K562 (cell line): ENCODE results near the gene NUB1. TPM values are rescaled to one million over a fixed set of nuclear protein-coding genes. Genes with fewer than 3 reads are reported as not detected.

Experiments used
- CHD4 ChIP-seq: fragments of 200-600 bp; sonication (generic); IDR thresholded peaks from 3 replicates; pipeline ENCODE4 v1.6.1; 2012; ENCODE audit warnings: low read depth, mild to moderate bottlenecking, mixed read lengths, low read length, inconsistent platforms; ENCODE audit not compliant: insufficient read depth, insufficient replicate concordance, poor library complexity, severe bottlenecking
- ELF1 ChIP-seq: fragments of 200-800 bp; sonication (Bioruptor generic); IDR thresholded peaks from 2 replicates; pipeline ENCODE4 v1.6.1; 2016; ENCODE audit warnings: missing genetic modification characterization, missing compliant biosample characterization
- HSF4 ChIP-seq: fragments of 250-450 bp; sonication (Bioruptor Pico); IDR thresholded peaks from 2 replicates; pipeline ENCODE4 v2.1.2; 2022; ENCODE audit warnings: mild to moderate bottlenecking, moderate library complexity, borderline replicate concordance
- PHF8 ChIP-seq: fragments of 200-600 bp; sonication (generic); IDR thresholded peaks from 2 replicates; pipeline ENCODE4 v1.6.1; 2012; ENCODE audit warnings: mixed run types, mild to moderate bottlenecking, inconsistent platforms, low read length, moderate library complexity, borderline replicate concordance
- POLR2AphosphoS5 ChIP-seq: IDR thresholded peaks from 2 replicates; pipeline ENCODE4 v1.6.1; 2011; ENCODE audit warnings: mild to moderate bottlenecking, low read depth, low read length, moderate library complexity; ENCODE audit not compliant: control insufficient read depth, insufficient read depth
- RBM22 ChIP-seq: fragments of 200-400 bp; formaldehyde crosslinking; IDR thresholded peaks from 2 replicates; pipeline ENCODE4 v1.6.1; 2018; ENCODE audit warnings: low read length, low read depth; ENCODE audit not compliant: poor library complexity, severe bottlenecking
- RBM34 ChIP-seq: fragments of 200-400 bp; formaldehyde crosslinking; IDR thresholded peaks from 2 replicates; pipeline ENCODE4 v1.6.1; 2018; ENCODE audit warnings: low read length, borderline replicate concordance; ENCODE audit not compliant: insufficient read depth
- TCF7L2 ChIP-seq: fragments of 150-350 bp; IDR thresholded peaks from 2 replicates; pipeline ENCODE4 v1.6.1; 2016; ENCODE audit warnings: low read depth, mild to moderate bottlenecking, low read length, moderate library complexity
- XRCC4 ChIP-seq: IDR thresholded peaks from one replicate; pipeline ENCODE4 v1.6.1; 2011; ENCODE audit not compliant: insufficient read depth, insufficient read length; ENCODE audit errors: extremely low read depth
- ZNF239 ChIP-seq: fragments of 250-450 bp; sonication (Bioruptor Pico); IDR thresholded peaks from 2 replicates; pipeline ENCODE4 v1.4.0; 2020; ENCODE audit warnings: mild to moderate bottlenecking
- polyA plus RNA-seq, 8 experiments: library from polyadenylated mRNA; depleted of rRNA in 4 of 8; stranded (reverse) in 5 of 8; unstranded in 3 of 8; fragments of >200 nt; fragmentation: Nextera tagmentation in 2 of 8; fragmentation: Illumina TruSeq in 1 of 8; extraction: Ambion mirVana in 2 of 8; extraction: Trizol in 1 of 8; gene quantifications; 2 replicates each; pipeline versions ENCODE4 v1.2.1 to v1.2.3, GENCODE V29; 2011 to 2014; ENCODE audit warnings: inconsistent platforms in 1 of 8, missing spikeins in 1 of 8
- total RNA-seq, 7 experiments: library from RNA; depleted of rRNA in 6 of 7; stranded (reverse); fragments of >200 nt in 6 of 7; fragmentation: Illumina TruSeq in 2 of 7; extraction: Trizol in 2 of 7; gene quantifications; 2 replicates each; pipeline versions ENCODE4 v1.2.1 to v1.2.3, GENCODE V29; 2011 to 2021; ENCODE audit warnings: low replicate concordance in 1 of 7
- TF ChIP-seq, protein P1 (sequence below): fragments of 450-650 bp; IDR thresholded peaks from 2 replicates; pipeline ENCODE4 v1.6.1; 2016; ENCODE audit warnings: mild to moderate bottlenecking
- TF ChIP-seq, protein P2 (sequence below): fragments of 450-650 bp; IDR thresholded peaks from 2 replicates; pipeline ENCODE4 v1.6.1; 2018; ENCODE audit not compliant: partially characterized antibody
- TF ChIP-seq, protein P3 (sequence below): sonication (generic); formaldehyde crosslinking; IDR thresholded peaks from 2 replicates; pipeline ENCODE4 v1.8.1; 2023; ENCODE audit warnings: mild to moderate bottlenecking, missing genetic modification reagents
- TF ChIP-seq, protein P4 (sequence below): fragments of 450-650 bp; IDR thresholded peaks from 2 replicates; pipeline ENCODE4 v1.6.1; 2016; ENCODE audit warnings: missing biosample characterization, missing genetic modification characterization

The NUB1 gene
- total and polyA plus RNA-seq, 9 of the 15 experiments (the other 6 are each of a cell fraction or from before 2014, with no cell fraction given), result 43.2 to 159 (median 85.2) TPM

DNA sequence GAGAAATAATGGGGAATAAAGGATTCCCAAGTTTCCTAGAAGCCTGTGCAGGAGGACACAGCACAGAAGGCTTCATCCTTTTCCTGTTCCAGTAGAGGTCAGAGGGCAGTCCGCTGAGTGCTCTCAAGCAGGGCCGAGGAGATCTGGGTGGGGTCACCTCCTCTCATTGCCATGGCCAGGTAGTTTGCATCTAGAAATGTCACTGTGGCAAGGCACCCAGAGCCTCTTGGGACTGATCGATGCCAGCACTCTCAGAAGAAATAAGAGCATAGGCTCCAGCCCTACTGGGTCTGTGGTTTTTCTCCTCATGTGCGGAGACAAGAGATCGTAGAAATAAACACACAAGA is 7.9 kb downstream of the NUB1 start (continued):
- TF ChIP-seq, protein P1, sequence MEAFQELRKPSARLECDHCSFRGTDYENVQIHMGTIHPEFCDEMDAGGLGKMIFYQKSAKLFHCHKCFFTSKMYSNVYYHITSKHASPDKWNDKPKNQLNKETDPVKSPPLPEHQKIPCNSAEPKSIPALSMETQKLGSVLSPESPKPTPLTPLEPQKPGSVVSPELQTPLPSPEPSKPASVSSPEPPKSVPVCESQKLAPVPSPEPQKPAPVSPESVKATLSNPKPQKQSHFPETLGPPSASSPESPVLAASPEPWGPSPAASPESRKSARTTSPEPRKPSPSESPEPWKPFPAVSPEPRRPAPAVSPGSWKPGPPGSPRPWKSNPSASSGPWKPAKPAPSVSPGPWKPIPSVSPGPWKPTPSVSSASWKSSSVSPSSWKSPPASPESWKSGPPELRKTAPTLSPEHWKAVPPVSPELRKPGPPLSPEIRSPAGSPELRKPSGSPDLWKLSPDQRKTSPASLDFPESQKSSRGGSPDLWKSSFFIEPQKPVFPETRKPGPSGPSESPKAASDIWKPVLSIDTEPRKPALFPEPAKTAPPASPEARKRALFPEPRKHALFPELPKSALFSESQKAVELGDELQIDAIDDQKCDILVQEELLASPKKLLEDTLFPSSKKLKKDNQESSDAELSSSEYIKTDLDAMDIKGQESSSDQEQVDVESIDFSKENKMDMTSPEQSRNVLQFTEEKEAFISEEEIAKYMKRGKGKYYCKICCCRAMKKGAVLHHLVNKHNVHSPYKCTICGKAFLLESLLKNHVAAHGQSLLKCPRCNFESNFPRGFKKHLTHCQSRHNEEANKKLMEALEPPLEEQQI, result no peak
- no peak for TF ChIP-seq ZNF239 (CRISPR knock-in tag)
- TF ChIP-seq, protein P2, sequence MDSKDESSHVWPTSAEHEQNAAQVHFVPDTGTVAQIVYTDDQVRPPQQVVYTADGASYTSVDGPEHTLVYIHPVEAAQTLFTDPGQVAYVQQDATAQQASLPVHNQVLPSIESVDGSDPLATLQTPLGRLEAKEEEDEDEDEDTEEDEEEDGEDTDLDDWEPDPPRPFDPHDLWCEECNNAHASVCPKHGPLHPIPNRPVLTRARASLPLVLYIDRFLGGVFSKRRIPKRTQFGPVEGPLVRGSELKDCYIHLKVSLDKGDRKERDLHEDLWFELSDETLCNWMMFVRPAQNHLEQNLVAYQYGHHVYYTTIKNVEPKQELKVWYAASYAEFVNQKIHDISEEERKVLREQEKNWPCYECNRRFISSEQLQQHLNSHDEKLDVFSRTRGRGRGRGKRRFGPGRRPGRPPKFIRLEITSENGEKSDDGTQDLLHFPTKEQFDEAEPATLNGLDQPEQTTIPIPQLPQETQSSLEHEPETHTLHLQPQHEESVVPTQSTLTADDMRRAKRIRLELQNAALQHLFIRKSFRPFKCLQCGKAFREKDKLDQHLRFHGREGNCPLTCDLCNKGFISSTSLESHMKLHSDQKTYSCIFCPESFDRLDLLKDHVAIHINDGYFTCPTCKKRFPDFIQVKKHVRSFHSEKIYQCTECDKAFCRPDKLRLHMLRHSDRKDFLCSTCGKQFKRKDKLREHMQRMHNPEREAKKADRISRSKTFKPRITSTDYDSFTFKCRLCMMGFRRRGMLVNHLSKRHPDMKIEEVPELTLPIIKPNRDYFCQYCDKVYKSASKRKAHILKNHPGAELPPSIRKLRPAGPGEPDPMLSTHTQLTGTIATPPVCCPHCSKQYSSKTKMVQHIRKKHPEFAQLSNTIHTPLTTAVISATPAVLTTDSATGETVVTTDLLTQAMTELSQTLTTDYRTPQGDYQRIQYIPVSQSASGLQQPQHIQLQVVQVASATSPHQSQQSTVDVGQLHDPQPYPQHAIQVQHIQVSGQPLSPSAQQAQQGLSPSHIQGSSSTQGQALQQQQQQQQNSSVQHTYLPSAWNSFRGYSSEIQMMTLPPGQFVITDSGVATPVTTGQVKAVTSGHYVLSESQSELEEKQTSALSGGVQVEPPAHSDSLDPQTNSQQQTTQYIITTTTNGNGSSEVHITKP, result no peak
- TF ChIP-seq POLR2AphosphoS5, result no peak
- TF ChIP-seq CHD4, result no peak
- 0 out of 2 replicates have a peak, but pooled peaks have one; percentile 31 for TF ChIP-seq HSF4
- no peak for TF ChIP-seq XRCC4
- no peak for TF ChIP-seq ELF1 (tag)
- no peak for TF ChIP-seq RBM34
- no peak for TF ChIP-seq TCF7L2
- TF ChIP-seq, protein P3, sequence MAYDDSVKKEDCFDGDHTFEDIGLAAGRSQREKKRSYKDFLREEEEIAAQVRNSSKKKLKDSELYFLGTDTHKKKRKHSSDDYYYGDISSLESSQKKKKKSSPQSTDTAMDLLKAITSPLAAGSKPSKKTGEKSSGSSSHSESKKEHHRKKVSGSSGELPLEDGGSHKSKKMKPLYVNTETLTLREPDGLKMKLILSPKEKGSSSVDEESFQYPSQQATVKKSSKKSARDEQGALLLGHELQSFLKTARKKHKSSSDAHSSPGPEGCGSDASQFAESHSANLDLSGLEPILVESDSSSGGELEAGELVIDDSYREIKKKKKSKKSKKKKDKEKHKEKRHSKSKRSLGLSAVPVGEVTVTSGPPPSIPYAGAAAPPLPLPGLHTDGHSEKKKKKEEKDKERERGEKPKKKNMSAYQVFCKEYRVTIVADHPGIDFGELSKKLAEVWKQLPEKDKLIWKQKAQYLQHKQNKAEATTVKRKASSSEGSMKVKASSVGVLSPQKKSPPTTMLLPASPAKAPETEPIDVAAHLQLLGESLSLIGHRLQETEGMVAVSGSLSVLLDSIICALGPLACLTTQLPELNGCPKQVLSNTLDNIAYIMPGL, result no peak
- TF ChIP-seq, protein P4, sequence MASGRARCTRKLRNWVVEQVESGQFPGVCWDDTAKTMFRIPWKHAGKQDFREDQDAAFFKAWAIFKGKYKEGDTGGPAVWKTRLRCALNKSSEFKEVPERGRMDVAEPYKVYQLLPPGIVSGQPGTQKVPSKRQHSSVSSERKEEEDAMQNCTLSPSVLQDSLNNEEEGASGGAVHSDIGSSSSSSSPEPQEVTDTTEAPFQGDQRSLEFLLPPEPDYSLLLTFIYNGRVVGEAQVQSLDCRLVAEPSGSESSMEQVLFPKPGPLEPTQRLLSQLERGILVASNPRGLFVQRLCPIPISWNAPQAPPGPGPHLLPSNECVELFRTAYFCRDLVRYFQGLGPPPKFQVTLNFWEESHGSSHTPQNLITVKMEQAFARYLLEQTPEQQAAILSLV (tag), result 0 out of 2 replicates have a peak, but pooled peaks have one; percentile 43
- no peak for TF ChIP-seq RBM22
- no peak for TF ChIP-seq PHF8
